Gastrocnemius medialis (tissue), 4 donors: Measurements from ENCODE around the gene KLF2.

Experiments
- POLR2A ChIP-seq, 2 donors: fragments of 450-650 bp; IDR thresholded peaks; one replicate each; pipeline ENCODE4 v1.6.1; 2017; ENCODE audit warnings: antibody characterized with exemption in 2 of 2, mild to moderate bottlenecking in 2 of 2, moderate library complexity in 2 of 2
- TF ChIP-seq, protein P1 (sequence below), 5 experiments: fragments of 450-650 bp in 3 of 5; fragments of 200-600 bp in 2 of 5; sonication (generic) in 2 of 5; IDR thresholded peaks in 4 of 5; conservative IDR thresholded peaks in 1 of 5; 1 replicate in 4 of 5; 2 replicates in 1 of 5; pipeline ENCODE4 v1.5.1; 2016 to 2019; ENCODE audit warnings: antibody characterized with exemption in 5 of 5, mild to moderate bottlenecking in 3 of 5, moderate library complexity in 3 of 5

DNA sequence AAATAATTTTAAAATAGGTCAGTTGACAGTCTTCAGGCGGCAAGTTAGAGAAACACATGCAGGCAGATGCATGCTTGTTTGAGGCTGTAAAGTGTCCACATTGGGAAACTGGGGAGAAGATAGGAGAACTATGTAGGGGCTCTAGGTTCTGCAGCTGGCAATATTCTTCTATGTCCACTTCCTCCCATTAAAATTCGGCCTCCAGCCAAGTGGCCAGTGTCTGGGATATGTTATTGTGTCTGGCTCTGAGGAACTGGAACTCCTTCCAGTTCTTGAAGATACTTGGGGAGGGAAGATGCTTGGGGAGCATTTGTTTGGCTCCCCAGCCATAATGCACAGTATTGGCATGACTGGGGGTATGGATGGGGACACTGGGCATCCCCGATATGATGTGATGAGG, 20.9 kb upstream of the KLF2 start:
- TF ChIP-seq, protein P1, sequence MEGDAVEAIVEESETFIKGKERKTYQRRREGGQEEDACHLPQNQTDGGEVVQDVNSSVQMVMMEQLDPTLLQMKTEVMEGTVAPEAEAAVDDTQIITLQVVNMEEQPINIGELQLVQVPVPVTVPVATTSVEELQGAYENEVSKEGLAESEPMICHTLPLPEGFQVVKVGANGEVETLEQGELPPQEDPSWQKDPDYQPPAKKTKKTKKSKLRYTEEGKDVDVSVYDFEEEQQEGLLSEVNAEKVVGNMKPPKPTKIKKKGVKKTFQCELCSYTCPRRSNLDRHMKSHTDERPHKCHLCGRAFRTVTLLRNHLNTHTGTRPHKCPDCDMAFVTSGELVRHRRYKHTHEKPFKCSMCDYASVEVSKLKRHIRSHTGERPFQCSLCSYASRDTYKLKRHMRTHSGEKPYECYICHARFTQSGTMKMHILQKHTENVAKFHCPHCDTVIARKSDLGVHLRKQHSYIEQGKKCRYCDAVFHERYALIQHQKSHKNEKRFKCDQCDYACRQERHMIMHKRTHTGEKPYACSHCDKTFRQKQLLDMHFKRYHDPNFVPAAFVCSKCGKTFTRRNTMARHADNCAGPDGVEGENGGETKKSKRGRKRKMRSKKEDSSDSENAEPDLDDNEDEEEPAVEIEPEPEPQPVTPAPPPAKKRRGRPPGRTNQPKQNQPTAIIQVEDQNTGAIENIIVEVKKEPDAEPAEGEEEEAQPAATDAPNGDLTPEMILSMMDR (IDR thresholded peaks at IDR 0.05 in 4 of 5, conservative IDR thresholded peaks at IDR 0.05 in 1 of 5), result no peak
- TF ChIP-seq POLR2A (IDR thresholded peaks at IDR 0.05), result no peak
